ENCODE results near the gene ZNF592. TPM values are rescaled to one million over a fixed set of nuclear protein-coding genes. Genes with fewer than 3 reads are reported as not detected.

ZNF592 gene
- total RNA-seq, 1 experiment from 2014 or later = 49.6 TPM

- no peaks in the 10 kb centered on the region for H3K9me3 Mint-ChIP-seq (ENCODE audit: low read depth, unreplicated experiment)
- H3K27ac Mint-ChIP-seq (ENCODE audit: unreplicated experiment) = no peak overlapping the region
- no peak for TF ChIP-seq CTCF (IDR thresholded peaks at IDR 0.05; ENCODE audit: unreplicated experiment)
- intact Hi-C loops (cut with micrococcal nuclease; ENCODE audit: unreplicated experiment) = no loop called here
- H3K36me3 Mint-ChIP-seq (ENCODE audit: insufficient read depth, unreplicated experiment) = peaks cover 18% of the 10 kb centered on the region
- H3K4me1 Mint-ChIP-seq (ENCODE audit: low read depth, unreplicated experiment) = peaks cover 2% of the 10 kb centered on the region
- CTCF ChIA-PET = no interaction called here
- DNase-seq = no peak
- BruUV-seq (replicated peaks) = no TSS peak
- no peaks in the 10 kb centered on the region for H3K27me3 Mint-ChIP-seq (ENCODE audit: unreplicated experiment)
- H3K4me3 Mint-ChIP-seq (ENCODE audit: low read depth, unreplicated experiment) = no peak overlapping the region
Measured at GRCh38 chr15:84812842-84813241, 64.5 kb downstream of the ZNF592 start.

- no TSS peak for BruUV-seq (replicated peaks)
- CTCF ChIA-PET = no interaction called here
- Mint-ChIP-seq H3K4me3 (ENCODE audit: low read depth, unreplicated experiment) (no peak overlapping the region), H3K27ac (ENCODE audit: unreplicated experiment) (no peak overlapping the region), H3K9me3 (ENCODE audit: low read depth, unreplicated experiment) (no peaks in the 10 kb centered on the region), H3K36me3 (ENCODE audit: insufficient read depth, unreplicated experiment) (peaks cover 22% of the 10 kb centered on the region), H3K4me1 (ENCODE audit: low read depth, unreplicated experiment) (peaks cover 8% of the 10 kb centered on the region), H3K27me3 (ENCODE audit: unreplicated experiment) (no peaks in the 10 kb centered on the region)
- TF ChIP-seq CTCF (IDR thresholded peaks at IDR 0.05; ENCODE audit: unreplicated experiment) = no peak
- DNase-seq = no peak
- intact Hi-C loops (cut with micrococcal nuclease; ENCODE audit: unreplicated experiment) = no loop called here
Measured at GRCh38 chr15:84813435-84813834, 65.0 kb downstream of the ZNF592 start.

GRCh38 chr15:84813931-84814330, 65.5 kb downstream of the ZNF592 start:
- Mint-ChIP-seq H3K36me3 (ENCODE audit: insufficient read depth, unreplicated experiment) (peaks cover 17% of the 10 kb centered on the region), H3K27me3 (ENCODE audit: unreplicated experiment) (no peaks in the 10 kb centered on the region), H3K27ac (ENCODE audit: unreplicated experiment) (no peak overlapping the region), H3K4me1 (ENCODE audit: low read depth, unreplicated experiment) (peaks cover 13% of the 10 kb centered on the region), H3K4me3 (ENCODE audit: low read depth, unreplicated experiment) (no peak overlapping the region), H3K9me3 (ENCODE audit: low read depth, unreplicated experiment) (no peaks in the 10 kb centered on the region)
- no TSS peak for BruUV-seq (replicated peaks)
- no peak for DNase-seq
- CTCF ChIA-PET = no interaction called here
- TF ChIP-seq CTCF (IDR thresholded peaks at IDR 0.05; ENCODE audit: unreplicated experiment) = no peak
- intact Hi-C loops (cut with micrococcal nuclease; ENCODE audit: unreplicated experiment) = no loop called here

GRCh38 chr15:84814916-84815315, 66.5 kb downstream of the ZNF592 start:
- no TSS peak for BruUV-seq (replicated peaks)
- Mint-ChIP-seq H3K27me3 (ENCODE audit: unreplicated experiment) (no peaks in the 10 kb centered on the region), H3K4me3 (ENCODE audit: low read depth, unreplicated experiment) (no peak overlapping the region), H3K9me3 (ENCODE audit: low read depth, unreplicated experiment) (no peaks in the 10 kb centered on the region), H3K4me1 (ENCODE audit: low read depth, unreplicated experiment) (peaks cover 19% of the 10 kb centered on the region), H3K27ac (ENCODE audit: unreplicated experiment) (no peak overlapping the region), H3K36me3 (ENCODE audit: insufficient read depth, unreplicated experiment) (peaks cover 16% of the 10 kb centered on the region)
- CTCF ChIA-PET = no interaction called here
- intact Hi-C loops (cut with micrococcal nuclease; ENCODE audit: unreplicated experiment) = no loop called here
- no peak for DNase-seq
- no peak for TF ChIP-seq CTCF (IDR thresholded peaks at IDR 0.05; ENCODE audit: unreplicated experiment)
